GM18873 (cell line): ENCODE data around the gene MTFMT.

Source experiments
- ATAC-seq: cut with Tn5 transposase; IDR thresholded peaks from one replicate; pipeline ENCODE4 v1.9.1; 2021; ENCODE audit warnings: mild to moderate bottlenecking, moderate library complexity, moderate number of reproducible peaks; ENCODE audit not compliant: unreplicated experiment, low FRiP score

Gene MTFMT

DNA sequence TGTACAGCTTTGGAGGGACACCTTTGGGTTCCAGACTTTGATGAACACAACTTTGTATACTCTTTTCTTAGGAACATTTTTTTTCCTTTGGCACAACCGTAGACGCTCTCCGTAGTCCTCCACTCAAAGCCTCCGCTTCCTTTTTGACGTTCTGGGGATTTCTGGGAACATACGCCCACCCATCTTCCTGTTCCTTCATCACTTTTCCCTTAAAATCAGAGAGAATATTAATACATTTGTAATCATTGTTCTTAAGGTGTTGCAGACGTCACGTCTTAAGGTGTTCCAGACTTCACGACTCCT is 39.3 kb downstream of the MTFMT start:
- no peak for ATAC-seq

DNA sequence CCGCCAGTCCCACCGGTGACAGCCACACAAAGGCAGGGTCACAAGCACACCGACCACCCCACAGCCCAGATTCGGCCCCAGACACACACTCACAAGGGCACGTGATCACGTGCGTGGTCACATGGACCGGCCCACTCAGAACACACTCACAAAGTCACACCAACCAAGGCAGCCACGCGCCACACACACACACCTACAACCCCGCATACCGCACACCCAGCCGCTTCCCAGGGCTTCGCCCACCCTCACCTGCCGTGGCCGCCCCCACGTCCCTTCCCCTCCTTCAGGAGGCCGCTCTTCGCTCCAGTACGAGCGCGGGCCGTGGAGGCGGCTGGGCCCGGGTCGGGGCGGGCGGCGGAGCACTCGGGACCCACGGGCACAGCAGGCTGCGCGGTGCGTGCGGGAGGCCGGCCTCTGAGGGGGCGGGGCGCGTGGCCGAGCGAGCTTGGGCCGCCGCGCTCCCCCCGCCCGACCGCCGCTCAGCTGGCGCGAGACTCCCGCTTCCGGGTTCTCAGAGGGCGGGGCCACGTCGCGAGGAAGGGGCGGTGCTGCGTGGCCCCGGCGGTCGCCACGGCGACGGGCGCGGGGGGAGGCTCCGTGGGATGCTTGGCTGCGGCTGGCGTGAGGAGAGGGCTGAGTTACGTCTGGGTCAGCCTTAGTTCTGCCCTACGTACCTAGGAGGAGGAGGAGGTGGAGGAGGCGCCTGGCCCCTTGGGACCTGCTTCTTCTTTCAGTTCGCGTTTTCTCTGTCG is 39.8 kb downstream of the MTFMT start, which contains the start of gene SPG21:
Gene SPG21, minus strand, starts transcription at position 499 of the 752 bp plus-strand sequence. CDS start 6,345 bp downstream, outside the sequence.
- peak; percentile 90 for ATAC-seq

DNA sequence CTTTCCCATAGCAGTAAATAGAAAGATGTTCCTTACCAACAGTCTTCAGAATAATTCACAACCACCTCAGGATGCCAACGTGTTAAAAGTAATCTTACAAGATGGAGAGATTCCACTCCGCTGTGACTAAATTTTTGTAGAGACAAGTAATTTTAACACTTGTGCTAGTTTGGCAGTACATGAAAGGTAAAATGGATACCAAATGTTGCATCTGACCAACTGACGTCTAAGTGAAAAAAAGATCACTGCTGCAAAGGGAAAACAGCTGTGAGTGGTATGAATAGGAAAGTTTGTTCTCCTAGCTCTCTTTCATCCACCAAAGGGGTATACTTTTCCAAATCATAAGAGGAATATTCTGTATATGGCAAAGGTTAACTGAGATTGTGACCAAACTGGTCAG is 42.3 kb downstream of the MTFMT start:
- ATAC-seq = no peak

DNA sequence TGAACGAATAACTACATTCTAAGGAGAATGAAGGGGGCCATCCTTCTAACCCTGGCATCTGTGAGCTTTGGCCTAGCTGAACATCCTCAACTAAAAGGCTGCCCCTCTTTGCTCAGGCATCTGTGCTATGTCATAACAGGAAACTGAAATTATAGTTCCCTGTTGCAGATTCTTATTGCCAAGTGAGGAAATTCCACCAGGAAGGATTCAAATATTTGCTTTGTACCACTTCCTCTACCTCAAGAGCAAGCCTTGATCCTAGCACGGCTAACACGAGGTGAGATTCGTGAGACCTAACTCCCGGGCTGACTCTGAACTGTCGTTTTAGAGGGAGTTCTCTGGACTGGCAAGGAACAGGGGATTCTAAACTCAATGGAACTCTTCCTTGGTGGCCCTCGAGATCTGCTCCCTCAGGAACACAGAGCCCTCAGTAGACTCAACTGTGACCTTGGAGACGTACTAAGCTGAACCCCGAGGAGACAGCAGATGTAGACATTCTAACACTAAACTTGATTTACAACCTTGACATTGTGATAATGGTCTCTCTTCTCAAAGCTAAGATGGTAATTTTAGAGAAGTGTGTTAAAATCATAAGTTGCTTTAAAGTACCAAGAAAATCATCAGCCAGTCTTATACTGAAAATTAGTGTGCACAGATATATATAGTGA is 43.9 kb downstream of the MTFMT start:
- ATAC-seq = no peak

DNA sequence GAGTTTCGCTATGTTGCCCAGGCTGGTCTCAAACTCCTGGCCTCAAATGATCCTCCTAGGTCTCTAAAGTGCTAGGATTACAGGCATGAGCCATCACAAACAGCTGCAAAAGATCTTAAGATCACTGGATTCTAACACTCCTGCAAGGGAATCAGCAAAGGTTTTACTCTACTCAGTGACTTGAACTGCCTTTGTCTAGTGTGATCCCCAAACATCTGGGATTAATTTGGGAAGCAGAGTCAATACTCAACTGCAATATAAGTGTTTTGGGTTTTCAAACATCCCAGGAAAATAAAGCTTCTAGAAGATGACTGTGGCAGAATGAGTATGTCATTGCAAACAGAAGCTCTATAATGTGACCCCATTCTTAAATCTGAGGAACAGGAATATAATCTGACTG is 47.0 kb downstream of the MTFMT start:
- ATAC-seq = no peak

DNA sequence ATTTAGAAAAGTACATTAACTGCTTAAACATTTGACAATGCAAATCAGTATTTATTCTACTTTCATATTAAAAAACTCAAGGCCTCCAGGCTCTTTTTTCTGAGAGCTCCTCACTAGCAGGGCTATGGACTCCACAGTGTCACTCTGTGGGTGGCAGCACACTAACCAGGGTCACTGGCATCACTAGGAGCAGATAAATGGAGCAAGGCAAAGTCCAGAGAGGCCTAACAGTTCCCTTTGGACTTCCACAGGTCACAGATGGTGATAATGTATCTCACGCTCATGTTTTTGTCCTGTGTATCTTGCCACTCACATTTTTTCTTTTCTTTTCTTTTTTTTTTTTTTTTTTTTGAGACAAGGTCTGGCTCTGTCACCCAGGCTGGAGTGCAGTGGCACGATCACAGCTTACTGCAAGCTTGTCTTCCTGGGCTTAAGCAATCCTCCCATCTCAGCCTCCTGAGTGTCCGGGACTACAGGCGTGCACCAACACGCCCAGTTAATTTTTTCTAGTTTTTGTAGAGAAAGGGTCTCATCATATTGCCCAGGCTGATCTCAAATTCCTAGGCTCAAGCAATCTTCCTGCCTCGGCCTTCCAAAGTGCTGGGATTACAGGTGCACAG is 47.5 kb downstream of the MTFMT start:
- ATAC-seq = no peak

DNA sequence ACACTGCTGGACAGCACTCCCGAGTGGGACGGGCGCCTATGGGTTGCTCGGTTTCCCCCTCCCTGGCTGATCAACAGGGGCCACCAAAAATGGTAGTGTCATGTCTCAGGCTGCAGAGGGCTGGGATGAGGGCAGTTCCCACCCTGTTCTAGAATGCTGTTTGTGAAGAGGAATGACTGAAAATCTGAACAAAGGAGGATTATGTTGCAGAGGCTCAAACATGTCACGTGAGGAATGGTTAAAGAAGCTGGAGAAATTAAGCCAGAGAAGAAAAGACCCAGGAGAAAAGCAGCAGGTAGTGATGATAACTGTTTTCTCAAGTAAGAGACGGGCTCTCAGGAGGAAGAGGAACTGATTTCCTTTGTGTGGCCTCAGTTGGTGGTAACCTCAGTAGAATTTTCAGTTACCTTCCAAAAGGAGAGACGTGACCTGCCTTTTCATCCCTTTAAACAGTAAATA is 50.2 kb downstream of the MTFMT start:
- no peak for ATAC-seq

DNA sequence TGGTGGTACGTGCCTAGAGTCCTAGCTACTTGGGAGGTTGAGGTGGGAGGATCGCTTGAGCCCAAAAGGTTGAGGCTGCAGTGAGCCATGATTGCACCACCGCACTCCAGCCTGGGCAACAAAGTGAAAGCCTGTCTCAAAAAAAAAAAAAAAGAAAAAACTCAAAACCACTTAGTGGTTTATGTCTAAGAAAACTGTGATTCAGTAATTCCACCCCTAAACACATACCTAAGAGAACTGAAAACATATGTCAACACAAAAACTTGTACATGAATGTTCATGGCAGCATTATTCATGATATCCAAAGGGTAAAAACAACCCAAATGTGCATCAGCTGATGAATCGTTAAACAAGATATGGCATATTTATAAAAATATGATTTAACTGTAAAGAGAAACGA is 54.0 kb downstream of the MTFMT start:
- no peak for ATAC-seq

DNA sequence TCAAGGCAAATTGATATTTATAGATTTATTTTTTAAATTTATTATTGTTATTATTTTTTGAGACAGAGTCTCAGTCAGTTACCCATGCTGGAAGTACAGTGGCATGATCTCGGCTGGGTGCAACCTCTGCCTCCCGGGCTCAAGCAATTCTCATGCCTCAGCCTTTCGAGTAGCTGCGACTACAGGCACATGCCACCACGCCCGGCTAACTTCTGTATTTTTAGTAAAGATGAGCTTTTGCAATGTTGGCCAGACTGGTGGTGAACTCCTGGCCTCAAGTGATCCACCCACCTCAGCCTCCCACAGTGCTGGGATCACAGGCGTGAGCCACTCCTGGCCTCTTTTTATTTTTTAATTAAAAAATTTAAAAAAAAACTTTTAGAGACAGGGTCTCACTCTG is 58.7 kb downstream of the MTFMT start:
- no peak for ATAC-seq

DNA sequence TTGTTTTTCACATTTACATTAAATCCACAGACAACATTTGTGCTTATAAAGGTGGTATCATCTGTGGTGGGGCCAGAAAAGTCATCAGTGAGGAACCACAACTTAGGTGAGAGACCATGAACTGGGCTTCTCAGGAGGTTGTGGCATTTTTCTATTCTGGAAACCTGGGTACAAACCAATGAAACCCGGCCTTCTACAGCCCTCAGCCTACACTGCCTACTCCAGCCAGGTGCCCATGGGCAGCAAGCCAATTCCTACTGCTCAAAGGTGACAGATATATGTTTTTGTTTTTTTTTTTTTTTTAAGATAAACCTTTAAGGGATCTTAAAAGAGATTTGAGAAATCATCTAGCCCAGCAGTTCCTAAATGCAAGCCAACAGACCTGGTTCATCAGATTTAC is 60.0 kb downstream of the MTFMT start:
- no peak for ATAC-seq

DNA sequence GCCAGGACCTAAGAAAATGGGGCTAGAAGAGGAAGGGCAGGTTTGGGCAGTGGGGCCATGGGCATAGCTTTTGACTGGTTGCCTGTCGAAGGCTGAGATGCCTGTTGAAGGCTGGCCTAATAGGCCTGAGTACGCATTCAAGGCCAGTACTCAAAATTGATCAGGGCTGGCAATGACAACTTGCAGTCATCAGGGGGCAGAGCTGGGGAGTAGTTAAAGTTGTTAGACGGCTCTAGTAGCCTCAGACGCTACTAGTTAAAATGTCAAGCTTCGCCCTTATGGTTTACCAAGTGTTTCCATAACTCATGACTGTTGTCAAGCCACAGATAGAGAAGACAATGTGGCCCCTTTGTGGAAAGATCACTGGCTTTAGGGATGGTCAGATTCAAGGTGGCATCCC is 68.4 kb downstream of the MTFMT start:
- ATAC-seq = no peak

DNA sequence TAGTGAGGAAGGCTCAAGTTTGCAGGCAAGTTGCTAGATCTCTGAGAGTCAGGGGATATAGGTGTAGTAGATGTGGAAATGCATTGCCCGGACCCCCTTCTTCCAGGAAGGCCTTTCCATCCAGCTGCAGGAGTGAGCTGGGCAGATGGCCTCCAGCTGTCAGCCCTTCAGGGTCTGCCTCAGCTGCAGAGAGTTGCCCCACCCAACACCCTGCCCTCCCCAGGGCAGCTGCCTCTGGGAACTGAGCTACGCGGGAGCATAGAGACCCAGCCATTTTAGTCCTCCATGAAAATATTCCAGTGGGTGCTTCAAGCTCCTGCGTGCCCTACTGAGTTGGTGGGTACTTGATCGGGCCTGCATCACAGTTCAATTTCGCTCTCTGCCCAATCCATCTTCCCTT is 69.3 kb downstream of the MTFMT start:
- ATAC-seq = no peak

DNA sequence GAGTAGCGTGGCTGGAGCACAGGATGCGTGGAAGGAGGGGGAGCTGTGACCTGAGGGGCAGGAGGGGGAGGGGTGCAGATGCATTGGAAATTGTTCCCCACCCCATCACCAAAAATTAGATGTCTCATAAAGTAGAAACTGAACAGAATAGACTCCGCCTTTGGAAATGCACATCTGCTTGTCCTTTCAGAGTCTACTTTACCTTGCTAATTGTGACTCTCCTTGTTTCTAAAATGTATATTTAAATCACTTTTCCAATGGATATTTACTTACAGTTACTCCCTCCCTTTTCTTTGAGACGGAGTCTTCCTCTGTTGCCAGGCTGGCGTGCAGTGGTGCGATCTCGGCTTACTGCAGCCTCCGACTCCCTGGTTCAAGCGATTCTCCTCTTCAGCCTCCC is 70.3 kb downstream of the MTFMT start:
- no peak for ATAC-seq

DNA sequence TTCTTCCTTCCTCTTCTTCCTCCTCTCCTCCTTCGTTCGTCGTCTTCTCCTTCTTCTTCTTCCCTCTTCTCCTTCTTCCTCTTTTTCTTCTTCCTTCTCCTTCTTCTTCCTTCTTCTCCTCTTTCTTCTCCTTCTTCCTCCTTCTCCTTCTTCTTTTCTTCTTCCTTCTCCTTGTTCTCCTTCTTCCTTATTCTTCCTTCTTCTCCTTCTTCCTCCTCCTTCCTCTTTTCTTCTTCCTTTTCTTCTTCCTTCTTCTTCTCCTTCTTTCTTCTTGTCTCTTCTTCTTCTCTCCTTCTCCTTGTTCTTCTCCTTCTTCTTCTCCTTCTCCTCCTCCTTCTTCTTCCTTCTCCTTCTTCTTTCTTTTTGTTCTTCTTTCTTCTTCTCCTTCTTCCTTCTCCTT is 75.0 kb downstream of the MTFMT start:
- no peak for ATAC-seq

DNA sequence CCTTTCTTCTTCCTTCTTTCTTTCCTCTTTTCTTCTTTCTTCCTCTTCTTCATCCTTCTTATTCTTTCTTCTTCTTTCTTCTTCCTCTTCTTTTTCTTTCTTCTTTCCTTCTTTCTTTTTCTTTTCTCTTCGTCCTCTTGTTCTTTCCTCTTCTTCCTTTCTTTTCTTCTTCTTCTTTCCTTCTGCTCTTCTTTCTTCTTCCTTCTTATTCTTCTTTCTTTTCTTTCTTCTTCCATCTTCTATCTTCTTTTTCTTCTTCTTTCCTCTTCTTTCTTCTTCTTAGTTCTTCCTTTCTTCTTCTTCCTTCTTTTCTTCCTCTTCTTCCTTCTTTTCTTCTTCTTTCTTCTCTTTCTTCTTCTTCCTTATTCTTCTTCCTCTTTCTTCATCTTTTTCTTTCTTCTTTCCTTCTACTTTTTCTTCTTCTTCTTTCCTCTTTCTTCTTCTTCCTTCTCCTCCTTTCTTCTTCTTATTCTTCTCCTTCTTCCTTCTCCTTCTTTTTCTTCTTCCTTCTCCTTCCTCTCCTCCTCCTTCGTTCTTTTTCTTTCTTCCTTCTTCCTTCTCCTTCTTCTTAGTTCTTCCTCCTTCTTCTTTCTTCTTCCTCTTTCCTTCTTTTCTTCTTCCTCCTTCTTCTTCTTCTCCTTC is 77.5 kb downstream of the MTFMT start:
- no peak for ATAC-seq
